Ectodermal cell (in vitro differentiated cells): ENCODE results near the gene SLCO4A1.

Experiments
- H3K27ac ChIP-seq: 2 replicates; pipeline ENCODE4 v1.7.0; 2013; ENCODE audit warnings: mild to moderate bottlenecking, low read depth, low read length; ENCODE audit not compliant: insufficient read depth, poor library complexity, severe bottlenecking
- H3K27me3 ChIP-seq: 2 replicates; pipeline ENCODE4 v1.7.0; 2013; ENCODE audit warnings: mild to moderate bottlenecking, low read length; ENCODE audit not compliant: insufficient read depth, control insufficient read depth, poor library complexity, severe bottlenecking
- H3K36me3 ChIP-seq: one replicate; pipeline ENCODE4 v1.7.0; 2013; ENCODE audit warnings: low read length; ENCODE audit not compliant: control insufficient read depth, insufficient read depth
- H3K4me1 ChIP-seq: one replicate; pipeline ENCODE4 v1.7.0; 2013; ENCODE audit warnings: low read length; ENCODE audit not compliant: control insufficient read depth, insufficient read depth
- H3K4me3 ChIP-seq: 2 replicates; pipeline ENCODE4 v1.7.0; 2013; ENCODE audit warnings: low read depth, low read length, control low read depth; ENCODE audit not compliant: insufficient read depth
- H3K9me3 ChIP-seq: 2 replicates; pipeline ENCODE4 v1.7.0; 2013; ENCODE audit warnings: mild to moderate bottlenecking, low read length, moderate library complexity; ENCODE audit not compliant: control insufficient read depth
- WGBS, 2 experiments: methylation state at CpG; one replicate each; pipeline ENCODE4 v1.1.7; 2013; ENCODE audit warnings: missing lambda C conversion rate in 2 of 2; 5-methylcytosine and 5-hydroxymethylcytosine counted together

Gene SLCO4A1

DNA sequence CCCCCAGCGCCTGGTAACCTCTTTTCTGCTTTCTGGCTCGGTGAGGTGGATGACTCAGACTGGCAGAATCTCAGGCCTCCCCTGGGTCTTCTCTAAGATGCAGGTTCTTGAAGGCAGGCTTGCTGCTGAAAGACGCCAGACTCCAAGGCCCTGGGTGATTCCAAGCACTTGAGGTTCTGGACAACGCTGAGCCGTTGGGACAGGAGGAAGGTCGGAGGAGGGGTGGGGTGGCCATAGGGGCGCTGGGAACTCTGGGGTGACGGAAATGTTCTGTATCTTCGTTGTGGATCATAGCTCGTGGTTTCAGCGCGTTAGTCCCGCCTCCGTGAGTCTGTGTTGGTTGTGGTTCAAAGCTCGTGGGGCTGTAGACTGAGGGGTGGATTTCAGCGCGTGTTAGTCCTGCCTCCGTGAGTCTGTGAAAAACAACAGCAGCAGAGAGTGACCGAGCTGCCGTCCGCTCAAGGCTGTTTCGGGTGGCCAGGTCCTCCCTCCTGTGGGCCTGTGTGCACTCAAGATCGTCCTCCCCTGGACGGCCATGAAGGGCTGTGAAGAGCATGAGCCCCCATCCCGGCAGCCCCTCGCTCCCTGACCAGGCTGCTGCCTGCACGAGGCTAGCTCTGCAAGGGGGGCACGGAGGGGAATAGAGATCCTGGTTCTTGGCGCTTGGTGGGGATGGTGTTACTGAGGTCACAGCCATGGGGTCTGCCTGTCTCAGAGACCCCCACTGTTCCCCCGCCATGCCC is 74.1 kb downstream of the SLCO4A1 start:
- 85% methylated on average over 30 of the region's 30 CpGs for WGBS, 2 experiments
- no peak overlapping the region for H3K27ac ChIP-seq
- peaks cover 3% of the 10 kb centered on the region for H3K9me3 ChIP-seq
- H3K36me3 ChIP-seq, result no peaks in the 10 kb centered on the region
- no peaks in the 10 kb centered on the region for H3K27me3 ChIP-seq
- no peaks in the 10 kb centered on the region for H3K4me1 ChIP-seq
- no peak overlapping the region for H3K4me3 ChIP-seq

DNA sequence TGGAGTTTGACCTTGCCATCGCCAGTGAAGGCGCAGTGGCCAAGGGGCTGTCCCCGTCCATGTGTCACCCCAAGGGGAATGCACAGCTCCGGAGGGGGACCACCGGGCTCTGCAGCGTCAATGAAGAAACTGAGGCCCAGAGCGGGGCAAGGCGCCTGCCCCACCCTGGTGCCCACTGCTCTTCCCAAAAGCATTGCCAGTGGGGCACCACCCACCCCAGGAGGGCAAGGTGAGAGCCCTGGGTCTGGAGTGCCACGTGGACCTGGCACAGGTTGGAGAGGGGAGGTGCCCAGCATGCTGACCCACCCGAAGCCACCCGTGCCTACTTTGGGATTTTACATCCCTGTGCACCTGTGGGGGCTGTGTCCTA is 74.6 kb downstream of the SLCO4A1 start:
- H3K27ac ChIP-seq, result no peak overlapping the region
- H3K36me3 ChIP-seq, result no peaks in the 10 kb centered on the region
- WGBS, 2 experiments, result 94 to 96% methylated on average over 11 of the region's 11 CpGs
- H3K4me1 ChIP-seq, result no peaks in the 10 kb centered on the region
- peaks cover 7% of the 10 kb centered on the region for H3K9me3 ChIP-seq
- H3K27me3 ChIP-seq, result no peaks in the 10 kb centered on the region
- no peak overlapping the region for H3K4me3 ChIP-seq

DNA sequence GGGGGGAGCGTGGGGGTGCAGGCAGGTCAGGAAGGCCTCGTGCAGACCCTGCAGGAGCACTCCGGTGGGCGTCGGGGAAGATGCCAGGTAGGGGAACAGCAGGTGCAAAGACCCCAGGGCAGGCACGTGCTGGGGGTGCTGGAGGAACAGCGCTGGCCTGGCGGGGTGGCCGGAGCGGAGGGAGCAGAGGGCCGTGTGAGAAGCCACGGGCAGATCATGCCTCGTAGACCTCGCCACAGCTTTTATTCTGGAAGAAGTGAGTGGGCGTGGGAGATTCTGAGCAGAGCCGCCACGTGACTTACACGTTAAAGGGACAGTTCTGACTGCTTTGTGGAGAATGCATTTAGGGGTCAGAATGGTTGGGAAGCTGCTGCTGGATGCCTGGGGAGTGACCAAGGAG is 75.6 kb downstream of the SLCO4A1 start:
- no peaks in the 10 kb centered on the region for H3K4me1 ChIP-seq
- no peaks in the 10 kb centered on the region for H3K27me3 ChIP-seq
- H3K4me3 ChIP-seq, result no peak overlapping the region
- 82 to 84% methylated on average over 18 of the region's 18 CpGs for WGBS, 2 experiments
- H3K27ac ChIP-seq, result no peak overlapping the region
- no peaks in the 10 kb centered on the region for H3K36me3 ChIP-seq
- peaks cover 7% of the 10 kb centered on the region for H3K9me3 ChIP-seq

DNA sequence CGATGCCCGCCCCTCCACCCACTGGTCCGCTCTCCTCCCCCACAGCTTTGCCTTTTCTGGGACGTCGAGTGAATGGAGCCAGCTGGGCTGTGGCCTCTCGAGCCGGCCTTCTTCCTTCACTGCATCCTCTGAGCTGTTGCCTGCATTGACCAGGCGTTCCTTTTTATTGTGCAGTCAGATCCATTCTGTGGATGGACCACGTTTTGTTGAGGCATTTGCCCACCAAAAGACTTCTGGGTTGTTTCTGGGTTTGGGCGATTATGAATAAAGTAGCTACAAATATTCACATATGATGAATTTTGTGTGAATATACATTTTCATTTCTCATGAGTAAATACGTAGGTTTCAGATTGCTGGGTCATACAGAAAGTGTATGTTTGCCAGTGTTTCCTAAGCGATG is 76.2 kb downstream of the SLCO4A1 start:
- H3K9me3 ChIP-seq, result peaks cover 7% of the 10 kb centered on the region
- no peak overlapping the region for H3K4me3 ChIP-seq
- H3K27ac ChIP-seq, result no peak overlapping the region
- WGBS, 2 experiments, result 73 to 76% methylated on average over 10 to 11 of the region's 12 CpGs
- H3K36me3 ChIP-seq, result no peaks in the 10 kb centered on the region
- H3K27me3 ChIP-seq, result no peaks in the 10 kb centered on the region
- H3K4me1 ChIP-seq, result no peaks in the 10 kb centered on the region

DNA sequence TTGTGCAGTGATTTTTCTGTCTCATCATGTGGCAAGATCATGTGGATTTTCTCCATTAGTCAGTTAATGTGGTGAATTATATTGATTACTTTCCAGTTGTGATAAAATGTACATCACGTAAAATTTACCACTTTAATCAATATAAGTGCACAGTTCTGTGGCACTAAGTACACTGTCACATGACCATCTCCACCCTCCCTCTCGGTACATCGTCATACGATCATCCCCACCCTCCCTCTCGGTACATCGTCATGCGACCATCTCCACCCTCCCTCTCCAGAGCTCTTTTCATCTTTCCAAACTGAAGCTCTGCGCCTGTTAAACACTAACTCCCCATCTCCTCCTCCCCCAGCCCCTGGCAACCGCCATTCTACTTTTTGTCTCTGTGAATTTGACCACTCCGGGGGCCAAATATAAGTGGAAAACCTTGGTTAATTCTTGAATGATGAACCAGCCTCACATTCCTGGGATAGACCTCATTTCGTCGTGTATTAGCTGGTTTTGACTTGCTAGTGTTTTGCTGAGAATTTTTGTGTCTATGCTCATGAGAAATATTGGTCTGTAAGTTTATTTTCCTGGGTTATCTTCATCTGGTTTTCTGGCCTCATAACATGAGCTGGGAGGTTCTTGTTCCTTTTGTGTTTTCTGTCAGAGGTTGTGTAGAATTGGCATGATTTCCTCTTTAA is 77.1 kb downstream of the SLCO4A1 start:
- no peaks in the 10 kb centered on the region for H3K27me3 ChIP-seq
- H3K4me1 ChIP-seq, result no peaks in the 10 kb centered on the region
- no peak overlapping the region for H3K4me3 ChIP-seq
- 84 to 89% methylated on average over 12 of the region's 12 CpGs for WGBS, 2 experiments
- H3K27ac ChIP-seq, result no peak overlapping the region
- no peaks in the 10 kb centered on the region for H3K36me3 ChIP-seq
- H3K9me3 ChIP-seq, result peaks cover 7% of the 10 kb centered on the region
